DMS79 treated with DMSO at 0.1 percent for 48 hours (cell line): ENCODE data around the gene C9orf43.
"Not testable (repeated sequence)": the region's sequence is repeated elsewhere in the genome, so short reads cannot be mapped to it uniquely, and the experiment has no call there.

Source experiments
- DNase-seq: peaks from one replicate; lab custom pipeline; 2025; lab: John Stamatoyannopoulos, UW

Gene C9orf43

GRCh38 chr9:113410207-113410864, at the start of gene C9orf43, which contains the start of gene POLE3:
C9orf43 (plus strand) TSS chr9:113410747; CDS start chr9:113413494, 2,747 bp downstream.
POLE3 (minus strand) TSS chr9:113410675; CDS start chr9:113410293, 382 bp downstream.
- DNase-seq = peak; percentile 94

GRCh38 chr9:113361304-113362018, 49.1 kb upstream of the C9orf43 start:
- no peak for DNase-seq

GRCh38 chr9:113363336-113363735, 47.2 kb upstream of the C9orf43 start:
- DNase-seq = no peak

GRCh38 chr9:113364951-113365350, 45.6 kb upstream of the C9orf43 start:
- DNase-seq = no peak

- DNase-seq = not testable (repeated sequence)
Measured at GRCh38 chr9:113365652-113366051, 44.9 kb upstream of the C9orf43 start.

- no peak for DNase-seq
Measured at GRCh38 chr9:113368348-113368981, 42.1 kb upstream of the C9orf43 start.

GRCh38 chr9:113368982-113369854, 41.3 kb upstream of the C9orf43 start:
- DNase-seq = no peak

GRCh38 chr9:113369855-113370140, 40.7 kb upstream of the C9orf43 start:
- no peak for DNase-seq

- DNase-seq = peak; percentile 87
Measured at GRCh38 chr9:113370806-113371325, 39.7 kb upstream of the C9orf43 start.

GRCh38 chr9:113372059-113372458, 38.5 kb upstream of the C9orf43 start:
- no peak for DNase-seq

- no peak for DNase-seq
Measured at GRCh38 chr9:113373256-113373655, 37.3 kb upstream of the C9orf43 start.

GRCh38 chr9:113373676-113374392, 36.7 kb upstream of the C9orf43 start:
- no peak for DNase-seq

- no peak for DNase-seq
Measured at GRCh38 chr9:113375057-113376023, 35.2 kb upstream of the C9orf43 start.

GRCh38 chr9:113376634-113377567, 33.6 kb upstream of the C9orf43 start, which contains the start of gene HDHD3:
HDHD3 (minus strand) TSS chr9:113376986; CDS start chr9:113374354, 2,632 bp downstream.
- peak; percentile 75 for DNase-seq

- DNase-seq = not testable (repeated sequence)
Measured at GRCh38 chr9:113379094-113379828, 31.3 kb upstream of the C9orf43 start.

- DNase-seq = not testable (repeated sequence)
Measured at GRCh38 chr9:113379829-113380210, 30.7 kb upstream of the C9orf43 start.

GRCh38 chr9:113380869-113381378, 29.6 kb upstream of the C9orf43 start:
- DNase-seq = no peak

- not testable (repeated sequence) for DNase-seq
Measured at GRCh38 chr9:113381441-113381840, 29.1 kb upstream of the C9orf43 start.
